DMS153 treated with DMSO at 0.1 percent for 48 hours (cell line): ENCODE measurements around the gene SPEM1.
"Not testable (repeated sequence)": the region's sequence is repeated elsewhere in the genome, so short reads cannot be mapped to it uniquely, and the experiment has no call there.

Experiments
- DNase-seq: peaks from one replicate; lab custom pipeline; 2025; ENCODE audit not compliant: unreplicated experiment; lab: John Stamatoyannopoulos, UW

The SPEM1 gene

GRCh38 chr17:7467498-7467897 lies 47.4 kb downstream of the SPEM1 start:
- DNase-seq = no peak

- no peak for DNase-seq
Measured at GRCh38 chr17:7468290-7468689, 48.2 kb downstream of the SPEM1 start.

DNA sequence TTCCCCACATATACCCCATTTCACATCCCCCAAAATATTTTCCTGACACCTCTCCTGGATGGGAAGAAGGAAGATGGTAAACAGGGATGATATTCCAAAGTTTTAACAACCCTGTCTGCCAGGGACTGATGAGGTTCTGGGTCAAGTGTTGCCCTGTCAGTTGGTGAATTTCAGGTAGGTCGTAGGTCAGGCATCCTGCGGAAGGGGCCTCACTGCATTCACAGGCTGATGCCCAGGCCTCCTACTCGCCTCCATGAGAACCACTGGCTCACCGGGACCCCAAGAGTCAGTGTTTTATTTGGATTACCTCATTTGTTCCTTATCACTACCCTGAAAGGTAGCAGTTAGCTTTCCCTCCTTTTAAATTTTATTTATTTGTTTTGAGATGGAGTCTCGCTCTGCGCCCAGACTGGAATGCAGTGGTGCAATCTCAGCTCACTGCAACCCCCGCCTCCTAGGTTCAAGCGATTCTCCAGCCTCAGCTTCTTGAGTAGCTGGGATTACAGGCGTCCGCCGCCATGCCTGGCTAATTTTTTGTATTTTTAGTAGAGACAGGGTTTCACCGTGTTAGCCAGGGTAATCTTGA lies 48.8 kb downstream of the SPEM1 start:
- no peak for DNase-seq

GRCh38 chr17:7469843-7470242 lies 49.7 kb downstream of the SPEM1 start:
- not testable (repeated sequence) for DNase-seq

DNA sequence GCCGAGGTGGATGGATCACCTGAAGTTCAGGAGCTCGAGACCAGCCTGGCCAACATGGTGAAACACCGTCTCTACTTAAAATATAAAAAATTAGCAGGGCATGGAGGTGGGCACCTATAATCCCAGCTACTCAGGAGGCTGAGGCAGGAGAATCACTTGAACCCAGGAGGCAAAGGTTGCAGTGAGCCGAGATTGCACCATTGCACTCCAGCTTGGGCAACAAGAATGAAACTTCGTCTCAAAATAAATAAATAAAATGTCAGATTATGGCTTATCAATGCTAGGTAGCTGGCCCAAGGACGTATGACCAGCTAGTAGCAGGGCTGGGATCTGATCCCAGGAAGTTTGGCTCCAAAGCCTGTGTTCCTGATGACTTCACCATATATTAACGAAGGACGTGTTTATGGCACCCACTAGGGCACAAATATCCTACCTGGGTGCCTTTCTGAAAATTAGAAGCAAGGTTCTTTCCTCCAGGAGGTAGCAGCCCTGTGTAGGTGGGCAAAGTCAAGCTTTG lies 50.4 kb downstream of the SPEM1 start:
- DNase-seq = not testable (repeated sequence)
